Heart right ventricle (tissue), 16 donors: Measurements from ENCODE around the gene SERPINA5. TPM values are rescaled to one million over a fixed set of nuclear protein-coding genes. Genes with fewer than 3 reads are reported as not detected.
A peak's percentile ranks its signal among the peaks of the same experiment; 100 is the strongest.

Experiments
- ATAC-seq, 8 donors: fragments of 200-7000 bp; cut with Tn5 transposase; one replicate each; pipeline ENCODE4 v1.9.1; 2020; ENCODE audit warnings: mild to moderate bottlenecking in 8 of 8, moderate library complexity in 8 of 8, moderate number of reproducible peaks in 1 of 8
- DNase-seq, 2 donors: peaks; one replicate each; pipeline ENCODE4 v3.0.0-alpha.2; 2020
- H3K27ac ChIP-seq, 10 donors: fragments of 200-600 bp; sonication (generic) in 2 of 10; one replicate each; pipeline versions ENCODE4 v1.5.0 to v1.8.0; 2020 to 2022; ENCODE audit warnings: mild to moderate bottlenecking in 3 of 10
- H3K27me3 ChIP-seq, 7 donors: fragments of 200-600 bp; one replicate each; pipeline ENCODE4 v1.8.0; 2021 to 2022; ENCODE audit warnings: mild to moderate bottlenecking in 2 of 7
- H3K36me3 ChIP-seq, 9 donors: fragments of 200-600 bp; sonication (generic) in 1 of 9; one replicate each; pipeline versions ENCODE4 v1.5.0 to v1.8.0; 2020 to 2022; ENCODE audit warnings: mild to moderate bottlenecking in 2 of 9
- H3K4me1 ChIP-seq, 9 donors: fragments of 200-600 bp; sonication (generic) in 1 of 9; one replicate each; pipeline versions ENCODE4 v1.5.0 to v1.8.0; 2020 to 2022; ENCODE audit warnings: mild to moderate bottlenecking in 4 of 9
- H3K4me3 ChIP-seq, 10 donors: fragments of 200-600 bp; sonication (generic) in 2 of 10; one replicate each; pipeline versions ENCODE4 v1.5.0 to v1.8.0; 2020 to 2022; ENCODE audit warnings: mild to moderate bottlenecking in 7 of 10, moderate library complexity in 2 of 10
- H3K9me3 ChIP-seq, 11 donors: fragments of 200-600 bp in 10 of 11; sonication (generic) in 2 of 11; one replicate each; pipeline versions ENCODE4 v1.5.0 to v1.8.0; 2013 to 2022; ENCODE audit warnings: mild to moderate bottlenecking in 2 of 11, control low read depth in 1 of 11, moderate library complexity in 1 of 11
- WGBS, 2 donors: extraction: QIAGEN DNeasy Blood & Tissue Kit; methylation state at CpG; one replicate each; pipeline ENCODE4 v1.1.7; 2013; ENCODE audit warnings: inconsistent platforms in 1 of 2; 5-methylcytosine and 5-hydroxymethylcytosine counted together
- intact Hi-C, 10 donors: fragments of 100-400 bp; cut with DNase I; formaldehyde crosslinking; loops; one replicate each; pipeline versions ENCODE4 v1.11.1 to v1.14.2; 2022
- polyA plus RNA-seq, 2 donors: library from polyadenylated mRNA; stranded (reverse); fragments of 200-250 nt; gene quantifications; one replicate each; pipeline ENCODE4 v1.2.3, GENCODE V29; 2013
- total RNA-seq, 10 donors: library from RNA; stranded (reverse); fragmentation: NEBNext Ultra II Directional in 3 of 10; extraction: Animal tissue kit (Norgen Biotek cat#: 25700) in 3 of 10; gene quantifications; one replicate each; pipeline versions ENCODE4 v1.2.1 to v1.2.4, GENCODE V29; 2021 to 2023
- TF ChIP-seq, protein P1 (sequence below), 9 donors: fragments of 200-600 bp; sonication (generic) in 2 of 9; IDR thresholded peaks; one replicate each; pipeline versions ENCODE4 v1.5.0 to v1.8.0; 2021 to 2022; ENCODE audit warnings: antibody characterized with exemption in 9 of 9, mild to moderate bottlenecking in 5 of 9, moderate library complexity in 1 of 9
- donor health status: Arrhythmogenic right ventricular cardiomyopathy.
- donor health status: ischemic (EF 13 %, LVEDD 7.1; RV severe dilation, severe dysfunction).
- donor health status: healthy with polysubstance abuse.
- donor health status: DM: no; HTN: yes; CAD: no.
- donor health status: DM: no; HTN: no; CAD: no.
- donor health status: ischemic (EF 25% LVEDD 6.9; RV normal size, moderate dysfunction).
- donor health status: ischemic (EF 25% LVEDD 5.7; RV mildly dilated, moderate dysfunction).
- donor health status: healthy.
- donor health status: DM: yes; HTN: yes; CAD: no.
- donor health status: Ischemic cardiomyopathy.
- donor health status: ischemic (EF 35%, LVEDD 5.7; RV mildly dilated, moderate dysfunction).
- donor health status: nonischemic (EF 11% LVEDD 7.7; RV severe dilation, severe dysfunction).
- donor health status: DM: yes; HTN: yes; CAD: no.
- donor health status: PGD.
- donor health status: ischemic (EF 29% LVEDD 5.4; RV normal size, mild dysfunction).
- donor health status: nonischemic (EF 23%, LVEDD 6.1; RV moderate dilation, normal function).

The SERPINA5 gene
- total and polyA plus RNA-seq, 12 donors, result 0.28 to 4.9 (median 1.4) TPM

DNA sequence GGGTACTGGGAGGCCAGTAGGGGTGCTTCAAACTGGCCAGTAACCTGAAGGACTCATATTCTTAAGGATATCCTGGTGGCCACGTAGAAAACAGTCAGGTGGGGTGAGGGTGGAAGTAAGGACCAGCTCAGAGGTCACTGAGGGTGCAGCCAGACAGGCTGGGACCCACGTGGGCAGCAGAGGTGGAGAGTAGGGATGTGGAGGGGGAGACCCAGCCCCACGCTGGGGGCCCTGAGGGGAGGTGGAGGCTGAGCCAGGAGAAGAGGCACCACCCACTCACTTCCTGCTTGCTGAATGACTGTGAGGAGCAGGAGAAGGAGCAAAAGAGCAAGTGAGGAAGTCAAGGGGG, 18.4 kb downstream of the SERPINA5 start:
- DNase-seq (no peak), ATAC-seq (peak in 1 of 8 donors; percentile 3)
- WGBS, 2 donors, result 36 to 43% methylated on average over 3 of the region's 3 CpGs
- TF ChIP-seq, protein P1, sequence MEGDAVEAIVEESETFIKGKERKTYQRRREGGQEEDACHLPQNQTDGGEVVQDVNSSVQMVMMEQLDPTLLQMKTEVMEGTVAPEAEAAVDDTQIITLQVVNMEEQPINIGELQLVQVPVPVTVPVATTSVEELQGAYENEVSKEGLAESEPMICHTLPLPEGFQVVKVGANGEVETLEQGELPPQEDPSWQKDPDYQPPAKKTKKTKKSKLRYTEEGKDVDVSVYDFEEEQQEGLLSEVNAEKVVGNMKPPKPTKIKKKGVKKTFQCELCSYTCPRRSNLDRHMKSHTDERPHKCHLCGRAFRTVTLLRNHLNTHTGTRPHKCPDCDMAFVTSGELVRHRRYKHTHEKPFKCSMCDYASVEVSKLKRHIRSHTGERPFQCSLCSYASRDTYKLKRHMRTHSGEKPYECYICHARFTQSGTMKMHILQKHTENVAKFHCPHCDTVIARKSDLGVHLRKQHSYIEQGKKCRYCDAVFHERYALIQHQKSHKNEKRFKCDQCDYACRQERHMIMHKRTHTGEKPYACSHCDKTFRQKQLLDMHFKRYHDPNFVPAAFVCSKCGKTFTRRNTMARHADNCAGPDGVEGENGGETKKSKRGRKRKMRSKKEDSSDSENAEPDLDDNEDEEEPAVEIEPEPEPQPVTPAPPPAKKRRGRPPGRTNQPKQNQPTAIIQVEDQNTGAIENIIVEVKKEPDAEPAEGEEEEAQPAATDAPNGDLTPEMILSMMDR (IDR thresholded peaks at IDR 0.05), result no peak
- Histone ChIP-seq H3K36me3 (no peaks in the 10 kb centered on the region), H3K4me1 (peaks cover 4 to 43% (median 29%) of the 10 kb centered on the region in 9 donors), H3K27me3 (no peaks in the 10 kb centered on the region), H3K4me3 (no peak overlapping the region), H3K27ac (peak overlapping the region in 6 of 10 donors; percentile 9 to 77 (median 54)), H3K9me3 (no peaks in the 10 kb centered on the region)
- intact Hi-C loops, result no loop called here

DNA sequence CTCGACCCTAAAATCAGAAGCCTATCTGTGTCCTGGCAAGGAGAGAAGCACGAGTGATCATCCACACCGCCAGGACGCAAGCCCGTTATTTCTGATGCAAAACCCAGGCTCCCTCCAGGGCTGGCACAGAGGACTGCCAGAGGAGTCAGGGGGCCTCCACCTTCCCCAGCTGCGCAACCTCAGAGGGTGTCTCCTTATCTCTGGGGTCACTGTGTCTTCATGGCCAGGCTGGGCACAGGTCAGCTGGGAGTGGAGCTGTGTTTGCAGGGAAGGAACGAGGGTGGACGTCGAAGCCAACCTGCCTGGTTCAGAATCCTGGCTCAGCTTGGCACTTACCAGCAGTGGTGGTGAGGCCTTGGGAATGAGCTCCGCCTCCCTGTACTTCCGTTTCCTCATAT, 18.9 kb downstream of the SERPINA5 start:
- Histone ChIP-seq H3K27ac (peak overlapping the region in 8 of 10 donors; percentile 44 to 77 (median 64)), H3K36me3 (no peaks in the 10 kb centered on the region), H3K4me1 (peaks cover 4 to 43% (median 29%) of the 10 kb centered on the region in 9 donors), H3K27me3 (no peaks in the 10 kb centered on the region), H3K9me3 (no peaks in the 10 kb centered on the region), H3K4me3 (no peak overlapping the region)
- intact Hi-C loops, result no loop called here
- TF ChIP-seq, protein P1 (IDR thresholded peaks at IDR 0.05), result no peak
- 80 to 84% methylated on average over 11 of the region's 11 CpGs for WGBS, 2 donors
- no peak for ATAC-seq
- DNase-seq, result no peak

DNA sequence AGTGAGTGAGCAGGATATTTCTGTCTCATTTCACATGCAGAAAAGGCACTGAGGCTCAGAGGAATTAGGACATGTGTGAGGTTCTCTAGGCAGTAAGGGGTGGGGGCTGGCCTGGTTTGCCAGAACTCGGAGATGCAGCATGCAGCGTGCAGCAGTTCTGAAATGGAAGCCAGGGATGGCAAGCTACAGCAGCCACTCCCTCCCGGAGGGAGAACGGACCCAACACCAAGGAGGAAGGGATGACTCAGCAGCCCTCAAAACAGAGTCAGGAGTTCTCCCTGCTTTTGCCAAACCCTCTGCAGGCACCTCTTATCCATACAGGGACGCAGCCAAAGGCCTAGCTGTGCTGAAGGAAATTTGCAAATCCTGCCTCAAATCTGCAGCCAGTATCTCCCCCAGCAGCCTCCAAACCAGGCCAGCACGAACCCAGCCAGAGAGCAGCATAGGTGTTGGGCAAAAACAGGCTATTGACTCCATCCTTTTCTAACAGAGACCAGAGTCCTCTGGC, 20.7 kb downstream of the SERPINA5 start:
- H3K4me3 ChIP-seq, result no peak overlapping the region
- DNase-seq, result peak; percentile 60 to 67
- intact Hi-C loops, result no loop called here
- peaks cover 4 to 45% (median 29%) of the 10 kb centered on the region in 9 donors for H3K4me1 ChIP-seq
- H3K27me3 ChIP-seq, result no peaks in the 10 kb centered on the region
- no peaks in the 10 kb centered on the region for H3K36me3 ChIP-seq
- H3K27ac ChIP-seq, result peak overlapping the region; percentile 9 to 77 (median 57)
- no peaks in the 10 kb centered on the region for H3K9me3 ChIP-seq
- WGBS, 2 donors, result 17 to 35% methylated on average over 6 of the region's 6 CpGs
- TF ChIP-seq, protein P1 (IDR thresholded peaks at IDR 0.05), result no peak
- peak; percentile 77 to 89 (median 81) for ATAC-seq

- 80 to 92% methylated on average over 5 of the region's 5 CpGs for WGBS, 2 donors
- intact Hi-C loops, result no loop called here
- Histone ChIP-seq H3K4me1 (peaks cover 4 to 45% (median 29%) of the 10 kb centered on the region in 9 donors), H3K27me3 (no peaks in the 10 kb centered on the region), H3K27ac (peak overlapping the region in 6 of 10 donors; percentile 15 to 76 (median 62)), H3K9me3 (no peaks in the 10 kb centered on the region), H3K4me3 (no peak overlapping the region), H3K36me3 (no peaks in the 10 kb centered on the region)
- DNase-seq (no peak), ATAC-seq (no peak)
- TF ChIP-seq, protein P1 (IDR thresholded peaks at IDR 0.05), result no peak
Observed at GRCh38 chr14:94602722-94603121, 21.5 kb downstream of the SERPINA5 start.
